ENCODE results near the gene NTM.

NTM gene

DNA sequence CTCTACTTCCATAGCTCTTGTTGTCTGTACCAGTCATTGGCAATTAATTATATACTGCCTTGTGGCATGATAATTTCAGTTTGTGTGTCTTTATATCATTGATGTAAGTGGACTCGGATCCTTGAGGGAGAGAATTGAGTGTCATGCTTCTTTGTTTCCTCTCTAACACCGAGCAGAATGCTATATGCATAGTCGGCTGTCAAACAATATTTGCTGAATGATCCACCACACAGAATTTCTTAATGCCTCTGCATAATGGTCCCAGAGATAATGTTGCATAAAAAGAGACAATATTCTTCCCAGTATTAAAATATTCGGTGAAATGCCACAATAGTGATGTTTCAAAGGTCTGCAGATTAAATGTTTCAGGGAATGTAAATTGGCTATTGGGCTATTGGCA, 664.8 kb downstream of the NTM start:
- no peaks in the 10 kb centered on the region for H3K79me2 ChIP-seq (ENCODE audit: insufficient read depth, low read length)
- H3K9me2 ChIP-seq (replicated peaks; ENCODE audit: low read depth, low read length) = no peaks in the 10 kb centered on the region
- TF ChIP-seq, protein P1, sequence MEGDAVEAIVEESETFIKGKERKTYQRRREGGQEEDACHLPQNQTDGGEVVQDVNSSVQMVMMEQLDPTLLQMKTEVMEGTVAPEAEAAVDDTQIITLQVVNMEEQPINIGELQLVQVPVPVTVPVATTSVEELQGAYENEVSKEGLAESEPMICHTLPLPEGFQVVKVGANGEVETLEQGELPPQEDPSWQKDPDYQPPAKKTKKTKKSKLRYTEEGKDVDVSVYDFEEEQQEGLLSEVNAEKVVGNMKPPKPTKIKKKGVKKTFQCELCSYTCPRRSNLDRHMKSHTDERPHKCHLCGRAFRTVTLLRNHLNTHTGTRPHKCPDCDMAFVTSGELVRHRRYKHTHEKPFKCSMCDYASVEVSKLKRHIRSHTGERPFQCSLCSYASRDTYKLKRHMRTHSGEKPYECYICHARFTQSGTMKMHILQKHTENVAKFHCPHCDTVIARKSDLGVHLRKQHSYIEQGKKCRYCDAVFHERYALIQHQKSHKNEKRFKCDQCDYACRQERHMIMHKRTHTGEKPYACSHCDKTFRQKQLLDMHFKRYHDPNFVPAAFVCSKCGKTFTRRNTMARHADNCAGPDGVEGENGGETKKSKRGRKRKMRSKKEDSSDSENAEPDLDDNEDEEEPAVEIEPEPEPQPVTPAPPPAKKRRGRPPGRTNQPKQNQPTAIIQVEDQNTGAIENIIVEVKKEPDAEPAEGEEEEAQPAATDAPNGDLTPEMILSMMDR (conservative IDR thresholded peaks at IDR 0.05; ENCODE audit: low read length) = no peak
- no peak for TF ChIP-seq EZH2phosphoT487 (IDR thresholded peaks at IDR 0.05; ENCODE audit: borderline replicate concordance)
- no peaks in the 10 kb centered on the region for H3F3A ChIP-seq (ENCODE audit: low read depth)
- no peak overlapping the region for H2AFZ ChIP-seq (ENCODE audit: low read length)
- no peak overlapping the region for H3K9ac ChIP-seq (ENCODE audit: low read depth, low read length, poor library complexity, severe bottlenecking)
- H3K4me3 ChIP-seq (ENCODE audit: low read length, poor library complexity, severe bottlenecking) = no peak overlapping the region
- H3K4me1 ChIP-seq (ENCODE audit: insufficient read depth, low read length, poor library complexity, severe bottlenecking) = no peaks in the 10 kb centered on the region
- H3K4me2 ChIP-seq (ENCODE audit: low read depth, low read length, poor library complexity, severe bottlenecking) = no peak overlapping the region
- H3K9me3 ChIP-seq (ENCODE audit: insufficient read depth, low read depth, low read length) = no peaks in the 10 kb centered on the region
- no peaks in the 10 kb centered on the region for H3K36me3 ChIP-seq (ENCODE audit: insufficient read depth, low read length)
- no peaks in the 10 kb centered on the region for H4K20me1 ChIP-seq (ENCODE audit: insufficient read depth, low read length, poor library complexity, severe bottlenecking)
- H3K27me3 ChIP-seq (ENCODE audit: insufficient read depth, low read length, poor library complexity, severe bottlenecking) = no peaks in the 10 kb centered on the region

DNA sequence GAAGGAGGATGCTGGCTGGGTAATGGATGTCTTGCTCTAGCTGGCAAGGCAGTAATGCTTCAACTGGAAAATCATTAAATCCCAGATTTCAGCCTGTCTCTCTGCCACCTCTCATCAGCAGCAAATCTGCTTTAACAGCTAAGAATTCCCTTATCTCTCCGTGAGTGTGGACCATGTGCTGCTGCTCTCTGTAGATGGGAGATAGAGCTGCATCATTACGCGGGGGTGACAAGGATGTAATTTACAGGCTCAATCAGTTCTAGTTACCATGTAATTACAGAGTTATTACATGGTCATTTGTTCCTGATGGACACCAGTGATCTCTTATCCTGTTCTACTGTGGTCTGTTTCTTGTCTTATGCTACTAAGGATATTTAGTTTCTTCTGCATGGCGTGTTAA, 665.4 kb downstream of the NTM start:
- no peak overlapping the region for H3K9ac ChIP-seq (ENCODE audit: low read depth, low read length, poor library complexity, severe bottlenecking)
- no peaks in the 10 kb centered on the region for H3K9me2 ChIP-seq (replicated peaks; ENCODE audit: low read depth, low read length)
- H4K20me1 ChIP-seq (ENCODE audit: insufficient read depth, low read length, poor library complexity, severe bottlenecking) = no peaks in the 10 kb centered on the region
- TF ChIP-seq, protein P1 (conservative IDR thresholded peaks at IDR 0.05; ENCODE audit: low read length) = no peak
- TF ChIP-seq EZH2phosphoT487 (IDR thresholded peaks at IDR 0.05; ENCODE audit: borderline replicate concordance) = no peak
- H3F3A ChIP-seq (ENCODE audit: low read depth) = no peaks in the 10 kb centered on the region
- H3K4me1 ChIP-seq (ENCODE audit: insufficient read depth, low read length, poor library complexity, severe bottlenecking) = no peaks in the 10 kb centered on the region
- H3K36me3 ChIP-seq (ENCODE audit: insufficient read depth, low read length) = no peaks in the 10 kb centered on the region
- no peak overlapping the region for H2AFZ ChIP-seq (ENCODE audit: low read length)
- H3K4me2 ChIP-seq (ENCODE audit: low read depth, low read length, poor library complexity, severe bottlenecking) = no peak overlapping the region
- no peaks in the 10 kb centered on the region for H3K79me2 ChIP-seq (ENCODE audit: insufficient read depth, low read length)
- H3K9me3 ChIP-seq (ENCODE audit: insufficient read depth, low read depth, low read length) = no peaks in the 10 kb centered on the region
- H3K27me3 ChIP-seq (ENCODE audit: insufficient read depth, low read length, poor library complexity, severe bottlenecking) = no peaks in the 10 kb centered on the region
- H3K4me3 ChIP-seq (ENCODE audit: low read length, poor library complexity, severe bottlenecking) = no peak overlapping the region

DNA sequence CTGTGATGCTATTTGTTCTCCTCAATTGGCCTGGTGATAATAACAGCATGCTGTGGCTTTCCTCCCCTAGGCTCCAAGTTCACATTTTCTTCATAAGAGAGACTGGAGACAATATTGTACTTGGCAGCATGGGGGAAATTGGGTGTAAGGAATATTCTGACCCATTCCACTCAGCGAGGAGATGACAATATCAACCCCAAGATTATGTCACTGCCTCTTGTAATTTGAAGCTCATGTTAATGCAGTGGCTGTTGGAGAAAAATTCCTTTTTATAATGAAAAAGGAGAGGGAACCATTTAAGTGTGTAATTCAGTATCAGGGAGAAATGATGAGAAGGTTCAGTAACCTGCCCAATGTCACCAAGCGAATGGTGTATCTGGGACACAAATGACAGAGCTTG, 665.8 kb downstream of the NTM start:
- no peaks in the 10 kb centered on the region for H3K9me2 ChIP-seq (replicated peaks; ENCODE audit: low read depth, low read length)
- TF ChIP-seq, protein P1 (conservative IDR thresholded peaks at IDR 0.05; ENCODE audit: low read length) = no peak
- no peak overlapping the region for H2AFZ ChIP-seq (ENCODE audit: low read length)
- H3F3A ChIP-seq (ENCODE audit: low read depth) = no peaks in the 10 kb centered on the region
- H3K4me3 ChIP-seq (ENCODE audit: low read length, poor library complexity, severe bottlenecking) = no peak overlapping the region
- H3K4me1 ChIP-seq (ENCODE audit: insufficient read depth, low read length, poor library complexity, severe bottlenecking) = no peaks in the 10 kb centered on the region
- H3K4me2 ChIP-seq (ENCODE audit: low read depth, low read length, poor library complexity, severe bottlenecking) = no peak overlapping the region
- no peaks in the 10 kb centered on the region for H3K79me2 ChIP-seq (ENCODE audit: insufficient read depth, low read length)
- H4K20me1 ChIP-seq (ENCODE audit: insufficient read depth, low read length, poor library complexity, severe bottlenecking) = no peaks in the 10 kb centered on the region
- no peak overlapping the region for H3K9ac ChIP-seq (ENCODE audit: low read depth, low read length, poor library complexity, severe bottlenecking)
- H3K36me3 ChIP-seq (ENCODE audit: insufficient read depth, low read length) = no peaks in the 10 kb centered on the region
- H3K27me3 ChIP-seq (ENCODE audit: insufficient read depth, low read length, poor library complexity, severe bottlenecking) = no peaks in the 10 kb centered on the region
- H3K9me3 ChIP-seq (ENCODE audit: insufficient read depth, low read depth, low read length) = no peaks in the 10 kb centered on the region

Measured in Loucy (cell line).